Measurements from ENCODE around the gene SCN2A.

Gene SCN2A

GRCh38 chr2:165427686-165428085, 188.5 kb downstream of the SCN2A start:
- no peak overlapping the region for H3K4me3 ChIP-seq (ENCODE audit: control insufficient read depth, low read depth, low read length)
- TF ChIP-seq, protein P1, sequence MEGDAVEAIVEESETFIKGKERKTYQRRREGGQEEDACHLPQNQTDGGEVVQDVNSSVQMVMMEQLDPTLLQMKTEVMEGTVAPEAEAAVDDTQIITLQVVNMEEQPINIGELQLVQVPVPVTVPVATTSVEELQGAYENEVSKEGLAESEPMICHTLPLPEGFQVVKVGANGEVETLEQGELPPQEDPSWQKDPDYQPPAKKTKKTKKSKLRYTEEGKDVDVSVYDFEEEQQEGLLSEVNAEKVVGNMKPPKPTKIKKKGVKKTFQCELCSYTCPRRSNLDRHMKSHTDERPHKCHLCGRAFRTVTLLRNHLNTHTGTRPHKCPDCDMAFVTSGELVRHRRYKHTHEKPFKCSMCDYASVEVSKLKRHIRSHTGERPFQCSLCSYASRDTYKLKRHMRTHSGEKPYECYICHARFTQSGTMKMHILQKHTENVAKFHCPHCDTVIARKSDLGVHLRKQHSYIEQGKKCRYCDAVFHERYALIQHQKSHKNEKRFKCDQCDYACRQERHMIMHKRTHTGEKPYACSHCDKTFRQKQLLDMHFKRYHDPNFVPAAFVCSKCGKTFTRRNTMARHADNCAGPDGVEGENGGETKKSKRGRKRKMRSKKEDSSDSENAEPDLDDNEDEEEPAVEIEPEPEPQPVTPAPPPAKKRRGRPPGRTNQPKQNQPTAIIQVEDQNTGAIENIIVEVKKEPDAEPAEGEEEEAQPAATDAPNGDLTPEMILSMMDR (IDR thresholded peaks at IDR 0.05; ENCODE audit: control insufficient read depth, insufficient read depth, low read depth, low read length, missing control alignments) = no peak

GRCh38 chr2:165428926-165429325, 189.7 kb downstream of the SCN2A start:
- H3K4me3 ChIP-seq (ENCODE audit: control insufficient read depth, low read depth, low read length) = no peak overlapping the region
- TF ChIP-seq, protein P1 (IDR thresholded peaks at IDR 0.05; ENCODE audit: control insufficient read depth, insufficient read depth, low read depth, low read length, missing control alignments) = no peak
- no peak for DNase-seq (ENCODE audit: low read depth)

More at GRCh38 chr2:165427686-165428085, 188.5 kb downstream of the SCN2A start:
- DNase-seq (ENCODE audit: low read depth) = no peak

- DNase-seq (ENCODE audit: low read depth) = no peak
- no peak overlapping the region for H3K4me3 ChIP-seq (ENCODE audit: control insufficient read depth, low read depth, low read length)
- TF ChIP-seq, protein P1 (IDR thresholded peaks at IDR 0.05; ENCODE audit: control insufficient read depth, insufficient read depth, low read depth, low read length, missing control alignments) = no peak
Measured at GRCh38 chr2:165431014-165431413, 191.8 kb downstream of the SCN2A start.

DNA sequence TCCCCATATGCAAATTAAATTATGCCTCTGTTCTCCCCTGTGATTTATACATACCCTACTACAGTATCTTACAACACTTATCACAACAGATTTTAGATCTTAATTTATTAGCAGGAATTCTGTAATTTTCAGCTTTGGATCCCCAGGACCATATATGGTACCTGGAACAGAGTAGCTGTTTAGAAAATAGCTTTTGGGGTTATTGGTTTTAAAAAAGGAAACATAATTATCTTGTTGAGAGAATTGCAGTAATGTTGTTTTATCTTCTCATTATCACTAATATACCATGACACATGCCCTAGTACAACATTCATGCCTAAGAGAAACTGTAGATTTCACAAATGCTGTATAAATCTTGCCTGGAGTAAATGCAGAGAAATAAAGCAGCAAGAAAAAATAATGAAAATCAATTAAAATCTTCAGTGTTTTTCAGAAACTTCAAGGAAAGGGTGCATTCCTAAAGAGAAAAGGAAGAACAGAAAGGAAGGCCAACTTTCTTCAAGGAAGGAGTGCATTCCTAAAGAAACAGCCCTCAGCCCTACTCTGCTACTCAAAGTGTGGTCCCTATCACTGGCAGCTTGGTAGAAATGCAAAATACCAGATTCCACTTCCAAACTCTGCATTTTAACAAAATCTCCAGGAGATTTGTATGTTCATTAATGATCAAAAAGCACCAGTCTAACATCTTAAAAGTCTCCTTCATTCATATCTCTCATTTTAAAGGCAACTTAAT, 193.2 kb downstream of the SCN2A start:
- DNase-seq (ENCODE audit: low read depth) = no peak
- H3K4me3 ChIP-seq (ENCODE audit: control insufficient read depth, low read depth, low read length) = no peak overlapping the region
- TF ChIP-seq, protein P1 (IDR thresholded peaks at IDR 0.05; ENCODE audit: control insufficient read depth, insufficient read depth, low read depth, low read length, missing control alignments) = no peak

DNA sequence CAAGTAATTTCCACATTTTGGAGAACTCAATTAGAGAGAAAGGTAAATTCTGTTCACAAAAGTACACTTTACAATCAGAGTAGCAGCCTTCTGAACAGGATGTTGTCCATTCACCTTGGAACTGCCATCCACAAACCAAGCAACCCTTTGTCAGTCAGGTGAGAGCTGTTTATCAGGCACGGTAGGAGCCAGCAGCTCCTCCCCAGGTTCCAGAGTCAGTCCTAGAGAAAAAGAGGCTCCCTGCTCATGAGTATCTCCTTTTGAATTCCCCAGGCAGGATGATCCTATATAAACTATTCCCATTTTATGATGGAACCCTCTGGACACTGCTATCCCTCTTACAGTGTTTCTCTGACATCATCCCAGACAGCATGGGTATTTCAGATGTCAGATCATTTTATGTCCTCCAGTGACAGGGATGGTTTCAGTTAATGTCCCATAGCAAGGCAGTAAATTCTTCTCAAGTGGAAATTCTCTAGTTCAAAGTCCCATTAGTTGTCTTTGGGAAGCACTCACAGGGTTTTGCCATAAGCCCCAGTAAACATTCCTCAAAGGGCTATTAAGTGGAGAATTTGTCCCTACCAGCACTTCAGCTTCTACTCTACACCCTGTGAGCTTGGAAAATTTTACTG, 195.8 kb downstream of the SCN2A start:
- TF ChIP-seq, protein P1 (IDR thresholded peaks at IDR 0.05; ENCODE audit: control insufficient read depth, insufficient read depth, low read depth, low read length, missing control alignments) = no peak
- no peak overlapping the region for H3K4me3 ChIP-seq (ENCODE audit: control insufficient read depth, low read depth, low read length)
- DNase-seq (ENCODE audit: low read depth) = no peak

- DNase-seq (ENCODE audit: low read depth) = no peak
- TF ChIP-seq, protein P1 (IDR thresholded peaks at IDR 0.05; ENCODE audit: control insufficient read depth, insufficient read depth, low read depth, low read length, missing control alignments) = no peak
- H3K4me3 ChIP-seq (ENCODE audit: control insufficient read depth, low read depth, low read length) = no peak overlapping the region
Measured at GRCh38 chr2:165435611-165436010, 196.4 kb downstream of the SCN2A start.
